Fibroblast of villous mesenchyme (primary cell): Measurements from ENCODE around the gene S100P. TPM values are rescaled to one million over a fixed set of nuclear protein-coding genes. Genes with fewer than 3 reads are reported as not detected.
"Not testable (repeated sequence)": the region's sequence is repeated elsewhere in the genome, so short reads cannot be mapped to it uniquely, and the experiment has no call there.

Experiments
- DNase-seq: peaks from one replicate; pipeline ENCODE4 v3.0.0-alpha.2; 2010; ENCODE audit warnings: low read depth
- H3K4me3 ChIP-seq: 2 replicates; pipeline ENCODE4 v1.5.1; 2011; ENCODE audit warnings: low read depth, mild to moderate bottlenecking, low read length
- total RNA-seq: library from RNA; depleted of rRNA; stranded (reverse); fragments of >200 nt; gene quantifications from 2 replicates; pipeline ENCODE4 v1.2.3, GENCODE V29; 2012
- TF ChIP-seq, protein P1 (sequence below): IDR thresholded peaks from 2 replicates; pipeline ENCODE4 v1.5.1; 2012; ENCODE audit warnings: low read depth, mild to moderate bottlenecking, low read length; ENCODE audit not compliant: insufficient read depth

The S100P gene
- total RNA-seq, 1 donor = not detected

DNA sequence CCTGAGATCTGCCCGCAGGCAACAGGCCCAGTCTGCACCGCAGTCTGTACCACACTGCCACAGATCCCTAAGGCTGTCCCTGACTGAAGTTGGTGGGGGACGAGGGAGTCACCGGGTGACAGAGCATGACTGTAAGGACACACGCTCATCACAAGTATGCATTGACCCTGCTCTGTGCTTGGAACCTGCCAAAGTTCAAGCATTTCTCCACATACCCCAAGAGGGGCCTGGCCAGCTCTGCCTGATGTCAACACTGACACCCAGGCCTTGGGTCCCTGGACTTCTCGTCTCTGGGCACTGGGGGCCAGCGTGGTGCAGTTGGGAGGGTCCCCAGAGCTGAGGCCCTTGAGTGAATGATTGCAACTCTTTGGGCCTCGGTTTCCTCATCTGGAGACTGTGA lies 30.2 kb downstream of the S100P start:
- no peak overlapping the region for H3K4me3 ChIP-seq
- TF ChIP-seq, protein P1, sequence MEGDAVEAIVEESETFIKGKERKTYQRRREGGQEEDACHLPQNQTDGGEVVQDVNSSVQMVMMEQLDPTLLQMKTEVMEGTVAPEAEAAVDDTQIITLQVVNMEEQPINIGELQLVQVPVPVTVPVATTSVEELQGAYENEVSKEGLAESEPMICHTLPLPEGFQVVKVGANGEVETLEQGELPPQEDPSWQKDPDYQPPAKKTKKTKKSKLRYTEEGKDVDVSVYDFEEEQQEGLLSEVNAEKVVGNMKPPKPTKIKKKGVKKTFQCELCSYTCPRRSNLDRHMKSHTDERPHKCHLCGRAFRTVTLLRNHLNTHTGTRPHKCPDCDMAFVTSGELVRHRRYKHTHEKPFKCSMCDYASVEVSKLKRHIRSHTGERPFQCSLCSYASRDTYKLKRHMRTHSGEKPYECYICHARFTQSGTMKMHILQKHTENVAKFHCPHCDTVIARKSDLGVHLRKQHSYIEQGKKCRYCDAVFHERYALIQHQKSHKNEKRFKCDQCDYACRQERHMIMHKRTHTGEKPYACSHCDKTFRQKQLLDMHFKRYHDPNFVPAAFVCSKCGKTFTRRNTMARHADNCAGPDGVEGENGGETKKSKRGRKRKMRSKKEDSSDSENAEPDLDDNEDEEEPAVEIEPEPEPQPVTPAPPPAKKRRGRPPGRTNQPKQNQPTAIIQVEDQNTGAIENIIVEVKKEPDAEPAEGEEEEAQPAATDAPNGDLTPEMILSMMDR = no peak
- DNase-seq = no peak

DNA sequence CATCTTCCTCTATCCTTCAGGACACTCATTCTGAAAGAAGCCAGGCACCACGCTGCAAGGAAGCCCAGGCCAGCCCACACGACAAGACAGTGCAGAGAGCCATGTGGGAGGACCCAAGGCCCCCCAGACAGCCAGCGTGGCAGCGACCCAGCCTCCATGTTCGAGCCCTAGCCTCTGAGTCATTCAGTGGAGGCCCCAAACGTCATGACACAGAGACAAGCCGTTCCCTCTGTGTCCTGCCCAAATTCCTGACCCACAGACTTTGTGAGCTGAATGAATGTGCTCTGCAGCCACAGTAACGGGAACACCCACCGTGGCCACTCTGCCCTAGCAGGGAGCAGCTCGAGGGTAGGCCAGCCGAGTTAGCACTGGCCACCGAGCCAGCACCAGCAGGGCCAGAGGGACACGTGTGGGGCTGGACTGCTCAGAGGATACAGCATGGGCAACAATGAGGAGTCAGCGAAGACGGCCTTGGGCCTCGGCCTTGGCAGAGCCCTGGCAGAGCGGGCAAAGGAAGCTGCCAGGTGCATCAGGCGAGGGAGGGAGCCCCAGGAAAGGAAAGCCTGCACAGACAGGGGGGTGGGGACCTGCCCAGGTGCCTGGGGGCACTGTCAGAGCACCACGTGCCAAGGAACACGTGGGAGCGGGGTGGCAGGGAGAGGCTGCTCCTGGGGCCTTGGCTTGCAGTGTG lies 30.9 kb downstream of the S100P start:
- TF ChIP-seq, protein P1 = no peak

GRCh38 chr4:6725427-6725961 lies 31.8 kb downstream of the S100P start:
- not testable (repeated sequence) for H3K4me3 ChIP-seq

More for the DNA sequence above, 30.9 kb downstream of the S100P start:
- DNase-seq = peak; percentile 33
- no peak overlapping the region for H3K4me3 ChIP-seq

DNA sequence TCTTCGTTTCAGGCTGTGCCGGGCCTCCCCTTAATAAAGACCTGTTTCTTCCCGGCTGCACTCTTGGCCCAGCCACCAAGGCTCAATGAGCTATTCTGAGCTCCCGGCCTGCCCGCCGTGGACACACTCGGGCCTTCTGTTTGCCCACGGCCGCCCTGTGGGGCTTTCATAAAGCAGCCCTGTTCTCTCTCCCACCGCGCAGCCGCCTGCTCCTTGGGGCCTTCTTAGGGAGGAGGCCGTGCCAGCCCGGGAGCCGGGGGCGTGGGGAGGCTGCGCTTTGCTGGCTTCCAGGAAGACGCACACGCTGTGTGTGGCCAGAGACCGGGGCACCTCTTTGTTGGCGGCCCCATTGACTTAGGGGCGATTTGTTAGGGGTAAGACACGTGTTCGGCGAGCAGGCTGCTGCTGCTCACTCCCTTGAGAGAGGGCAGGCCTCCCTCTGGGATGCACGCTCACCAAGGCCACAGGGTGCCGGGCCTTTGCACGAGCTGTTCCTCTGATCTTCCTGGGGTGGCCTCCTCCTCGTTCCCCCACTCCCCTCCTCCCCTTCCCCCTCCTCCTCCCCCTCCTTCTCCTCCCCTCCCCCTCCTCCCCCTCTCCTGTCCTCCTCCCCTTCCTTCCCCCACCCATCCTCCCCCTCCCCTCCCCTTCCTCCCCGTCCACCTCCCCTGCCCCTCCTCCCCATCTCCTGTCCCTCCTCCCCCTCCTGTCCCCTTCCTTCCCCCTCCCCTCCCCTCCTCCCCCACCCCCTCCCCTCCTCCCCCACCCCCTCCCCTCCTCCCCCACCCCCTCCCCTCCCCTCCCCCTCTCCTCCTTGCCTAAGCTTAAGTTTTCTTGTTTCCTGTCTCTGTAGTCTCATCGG lies 33.6 kb downstream of the S100P start:
- DNase-seq = peak; percentile 46

More at GRCh38 chr4:6725427-6725961, 31.8 kb downstream of the S100P start:
- DNase-seq = not testable (repeated sequence)

DNA sequence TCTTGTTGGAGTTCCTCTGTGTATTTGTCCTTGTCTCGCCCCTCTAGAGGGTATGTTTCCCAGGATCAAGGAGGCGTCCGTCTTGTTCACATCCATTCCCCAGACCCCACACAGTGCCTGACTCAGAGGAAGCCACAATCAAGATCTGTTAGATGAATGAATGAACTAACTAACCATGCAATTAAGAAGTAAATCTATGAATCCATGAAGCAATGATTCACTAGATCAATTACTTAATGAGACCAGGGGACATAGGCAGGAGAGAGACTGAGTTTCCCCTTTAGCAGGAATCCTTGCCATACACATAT lies 34.2 kb downstream of the S100P start:
- DNase-seq = no peak
- H3K4me3 ChIP-seq = no peak overlapping the region
- TF ChIP-seq, protein P1 = no peak

More for the DNA sequence above, 33.6 kb downstream of the S100P start:
- no peak overlapping the region for H3K4me3 ChIP-seq
- TF ChIP-seq, protein P1 = no peak

GRCh38 chr4:6728320-6729029 lies 34.8 kb downstream of the S100P start:
- H3K4me3 ChIP-seq = no peak overlapping the region
- TF ChIP-seq, protein P1 = no peak
- DNase-seq = no peak
